ENCODE measurements around the gene COPG2.

Gene COPG2

DNA sequence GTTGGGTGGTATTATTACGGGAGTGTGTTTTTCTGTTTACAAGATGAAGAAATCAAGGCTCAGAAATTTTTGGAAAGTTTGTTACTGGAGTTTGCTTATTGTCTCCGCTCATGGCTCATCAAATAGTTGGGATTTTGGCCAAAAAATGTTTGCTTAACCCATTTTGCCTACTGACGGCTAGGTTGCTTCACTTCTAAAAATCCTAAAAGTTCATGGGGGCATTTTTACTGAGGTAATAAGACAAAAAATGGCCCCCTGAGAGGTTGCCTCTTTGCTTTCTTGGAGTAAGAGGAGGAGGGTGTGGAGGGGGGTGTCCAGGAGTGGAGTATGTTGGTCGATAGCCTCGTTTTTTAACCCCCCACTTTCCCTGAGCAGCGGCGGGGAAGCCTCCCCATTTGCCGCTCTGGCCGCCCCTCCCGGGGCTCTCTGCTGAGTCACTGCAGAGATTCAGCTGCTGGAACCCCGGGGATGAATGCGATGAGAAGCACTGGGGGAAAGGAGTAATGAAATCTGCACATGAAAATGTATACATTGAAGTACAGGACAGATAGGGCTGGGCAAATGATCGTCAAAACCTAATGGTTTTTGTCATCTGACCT, 175.2 kb downstream of the COPG2 start:
- no peak for DNase-seq (ENCODE audit: low spot score)

DNA sequence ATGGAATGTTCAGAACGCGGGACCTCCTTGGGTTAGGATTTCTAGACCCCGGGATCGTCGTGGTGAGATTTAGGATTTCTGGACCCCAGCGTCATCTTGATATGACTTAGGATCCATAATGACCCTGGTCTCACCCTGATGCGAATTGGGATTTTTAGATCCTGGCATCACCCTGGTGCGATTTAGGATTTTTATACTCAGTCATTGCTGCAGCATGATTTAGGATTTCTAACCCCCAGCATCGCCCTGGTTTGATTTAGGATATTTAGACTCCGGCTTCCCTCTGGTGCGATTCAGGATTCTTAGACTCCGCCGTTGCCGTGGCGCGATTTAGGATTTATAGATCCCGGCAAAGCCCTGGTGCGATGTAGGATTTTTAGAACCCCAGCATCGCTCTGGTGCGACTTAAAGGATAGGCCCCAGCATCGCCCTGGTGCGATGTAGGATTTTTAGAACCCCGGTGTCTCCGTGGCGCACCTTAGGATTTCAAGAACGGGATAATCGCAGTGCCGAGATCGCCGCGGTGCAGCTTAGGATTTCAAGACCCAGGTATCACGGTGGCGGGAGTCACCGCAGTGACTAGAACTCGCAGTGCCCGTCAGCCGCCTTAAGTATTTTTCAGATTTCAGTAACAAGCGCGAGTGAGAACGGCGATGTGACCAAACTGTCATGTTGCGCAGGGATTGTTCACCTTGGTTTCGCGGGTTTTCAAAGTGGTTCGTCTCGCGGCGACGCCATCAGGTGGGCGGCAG, 175.8 kb downstream of the COPG2 start:
- DNase-seq (ENCODE audit: low spot score), result no peak

DNA sequence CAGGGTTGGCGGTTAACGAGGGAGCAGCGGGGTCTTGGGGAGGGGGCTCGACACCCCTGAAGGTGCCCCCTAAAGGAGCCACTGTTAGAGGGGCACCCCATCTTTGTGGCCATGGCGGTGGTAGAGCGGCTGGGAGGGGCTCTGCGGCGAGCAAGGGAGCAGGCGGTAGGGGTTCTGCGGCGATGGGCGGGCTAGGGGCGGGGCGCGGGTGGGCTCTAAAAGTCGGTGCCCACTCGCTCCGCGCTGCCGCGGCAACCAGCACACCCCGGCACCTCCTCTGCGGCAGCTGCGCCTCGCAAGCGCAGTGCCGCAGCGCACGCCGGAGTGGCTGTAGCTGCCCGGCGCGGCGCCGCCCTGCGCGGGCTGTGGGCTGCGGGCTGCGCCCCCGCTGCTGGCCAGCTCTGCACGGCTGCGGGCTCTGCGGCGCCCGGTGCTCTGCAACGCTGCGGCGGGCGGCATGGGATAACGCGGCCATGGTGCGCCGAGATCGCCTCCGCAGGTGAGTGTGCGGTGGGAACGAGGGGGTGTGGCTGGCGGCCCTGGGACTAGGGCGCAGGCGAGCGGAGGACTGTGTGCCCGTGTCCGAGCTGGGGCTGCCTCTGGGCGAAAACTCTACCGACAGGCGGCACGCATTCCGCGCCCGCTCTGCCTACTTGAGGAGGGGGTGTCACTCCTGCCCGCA, 176.6 kb downstream of the COPG2 start, which contains the start of gene MEST:
MEST (plus strand) TSS at position 245 of the 682 bp plus-strand sequence; CDS start at position 474, 229 bp downstream.
- peak; percentile 10 for DNase-seq (ENCODE audit: low spot score)

DNA sequence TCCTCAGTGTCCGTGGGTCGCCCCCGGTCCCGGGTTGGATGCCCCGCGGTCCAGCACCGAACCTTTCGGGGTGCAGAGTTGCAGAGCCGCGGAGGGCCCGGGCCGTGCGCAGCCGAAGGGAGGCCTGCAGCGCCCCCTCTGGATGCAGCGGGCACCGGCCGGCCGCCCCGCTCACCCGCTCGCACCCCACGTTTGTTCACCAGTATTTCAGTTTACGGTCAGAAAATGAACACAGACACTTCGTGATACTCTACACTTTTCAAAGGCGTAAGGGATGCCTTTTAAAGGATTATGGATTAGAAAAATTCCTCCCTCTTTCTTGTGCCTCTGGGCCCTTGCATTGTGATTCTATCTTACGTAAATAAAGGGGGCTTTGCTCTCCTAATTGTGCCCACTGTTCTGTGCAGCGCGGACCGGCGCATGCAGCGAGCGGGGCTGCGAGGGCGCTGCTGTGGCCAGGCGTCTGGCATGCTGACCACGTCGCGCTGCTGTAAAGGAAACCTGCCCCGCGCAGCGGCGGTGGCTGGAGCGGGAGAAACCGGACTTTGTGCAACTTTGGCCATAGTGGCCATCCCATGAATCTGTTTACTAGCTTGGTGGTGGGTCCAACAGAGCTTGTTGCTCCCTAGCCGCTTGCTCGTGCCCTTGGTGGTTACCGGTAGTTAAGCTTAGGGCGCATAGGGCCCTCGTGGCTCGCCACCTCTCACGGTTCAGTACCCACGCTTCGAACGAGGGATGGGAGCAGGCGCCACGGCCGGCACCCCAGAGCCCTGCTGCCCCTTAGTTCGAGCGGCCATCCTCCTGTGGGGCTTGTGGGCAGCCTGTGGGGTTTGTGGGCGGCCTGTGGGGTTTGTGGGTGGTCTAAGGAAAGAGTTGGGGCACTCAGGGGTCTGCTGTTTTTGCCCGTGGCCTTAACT, 177.4 kb downstream of the COPG2 start:
- peak; percentile 25 for DNase-seq (ENCODE audit: low spot score)

DNA sequence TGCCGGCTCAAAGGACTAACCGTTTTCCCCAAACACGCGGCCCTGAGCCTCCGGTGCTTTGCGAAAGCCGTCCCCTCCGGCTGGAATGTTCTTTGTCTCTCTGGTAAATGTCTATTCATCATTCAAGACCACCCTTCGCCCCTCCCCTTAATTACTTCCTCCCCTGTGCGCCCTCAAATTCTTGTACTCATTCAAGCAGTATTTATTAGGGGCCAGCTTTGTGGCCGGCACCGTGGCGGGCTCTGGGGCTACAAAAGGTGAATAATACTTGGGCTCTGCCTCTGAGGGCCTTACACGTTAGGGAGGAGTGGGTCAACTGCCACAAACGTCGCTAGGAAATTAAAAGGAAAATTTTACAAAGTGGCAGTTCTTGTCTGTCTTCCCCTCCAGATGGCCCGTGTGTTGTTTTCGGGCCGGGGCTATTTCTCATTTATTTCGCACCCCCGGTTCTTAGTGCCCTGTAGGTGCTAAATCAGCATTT, 178.2 kb downstream of the COPG2 start:
- peak; percentile 32 for DNase-seq (ENCODE audit: low spot score)

DNA sequence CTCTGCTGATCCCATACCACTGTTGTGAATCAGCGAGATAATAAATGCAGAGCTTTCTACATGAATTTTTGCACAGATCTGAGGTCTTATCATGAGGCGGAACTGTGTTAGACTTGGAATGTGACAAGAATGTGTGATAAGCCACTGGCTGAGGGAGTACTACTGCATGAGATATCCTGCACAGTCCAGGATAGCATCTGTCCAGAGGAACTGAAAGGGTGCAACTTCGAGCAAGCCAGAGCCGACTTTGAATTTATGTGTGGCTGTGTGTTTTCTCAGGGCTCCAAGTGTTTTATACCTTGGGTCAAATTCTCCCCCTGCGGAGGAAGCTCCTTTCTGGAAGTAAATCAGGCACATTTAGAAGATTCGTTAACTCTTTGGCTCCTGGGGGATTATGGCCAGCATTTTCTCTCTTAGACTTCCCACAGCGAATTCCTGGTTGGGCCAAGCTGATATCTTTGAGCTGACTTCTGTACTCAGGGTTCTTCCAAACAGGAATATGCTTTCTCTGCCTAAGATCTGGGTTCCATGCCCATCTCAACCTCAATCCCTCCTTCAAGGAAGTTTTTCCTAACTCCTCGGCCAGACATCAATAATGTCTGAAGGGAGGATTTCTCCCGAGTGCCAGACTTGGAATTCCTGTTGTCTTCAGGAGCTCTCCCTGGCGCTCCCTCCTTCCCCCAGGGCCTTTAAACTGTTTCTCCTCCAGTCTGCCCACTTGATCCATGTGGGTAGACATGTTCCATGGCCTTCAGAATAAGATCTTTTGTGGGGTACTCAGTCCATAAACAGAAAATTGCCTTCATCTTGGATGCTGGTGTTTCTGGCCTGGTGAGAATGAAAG, 179.2 kb downstream of the COPG2 start:
- DNase-seq (ENCODE audit: low spot score), result peak; percentile 65

DNA sequence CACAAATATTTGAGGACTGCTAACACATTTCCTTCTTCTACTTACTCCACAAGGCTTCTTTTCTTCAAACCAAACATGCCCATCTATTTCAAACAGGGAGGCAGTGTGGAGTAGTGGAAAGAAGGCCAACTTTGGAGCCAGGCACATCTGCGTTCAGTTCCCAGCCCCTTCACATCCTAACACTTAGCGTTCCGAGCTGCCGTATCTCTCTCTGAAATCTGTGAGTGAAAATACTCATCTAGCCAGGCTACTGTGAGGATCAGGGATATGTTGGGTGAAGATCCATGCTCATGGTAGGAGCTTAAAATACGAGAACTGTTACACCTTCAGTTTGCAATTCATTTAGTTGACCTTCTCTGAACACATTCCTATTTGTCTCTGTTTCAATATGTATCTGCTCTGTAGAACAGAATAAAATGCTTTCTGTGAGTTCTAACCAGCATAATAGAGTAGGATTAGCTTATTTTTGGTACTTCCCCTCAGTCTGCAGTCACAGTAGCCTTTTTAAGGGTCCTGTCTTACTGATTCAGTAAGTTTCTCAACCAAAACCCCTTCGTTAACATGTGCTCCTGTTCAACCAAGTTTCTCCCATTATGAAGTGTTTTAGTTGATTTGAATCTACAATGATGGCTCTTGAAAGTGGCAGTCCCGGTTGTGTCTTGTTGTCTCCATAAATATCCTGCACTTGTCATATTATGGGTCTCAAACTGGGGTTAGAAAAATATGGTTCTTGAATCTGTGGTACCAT, 180.0 kb downstream of the COPG2 start:
- DNase-seq (ENCODE audit: low spot score), result no peak

DNA sequence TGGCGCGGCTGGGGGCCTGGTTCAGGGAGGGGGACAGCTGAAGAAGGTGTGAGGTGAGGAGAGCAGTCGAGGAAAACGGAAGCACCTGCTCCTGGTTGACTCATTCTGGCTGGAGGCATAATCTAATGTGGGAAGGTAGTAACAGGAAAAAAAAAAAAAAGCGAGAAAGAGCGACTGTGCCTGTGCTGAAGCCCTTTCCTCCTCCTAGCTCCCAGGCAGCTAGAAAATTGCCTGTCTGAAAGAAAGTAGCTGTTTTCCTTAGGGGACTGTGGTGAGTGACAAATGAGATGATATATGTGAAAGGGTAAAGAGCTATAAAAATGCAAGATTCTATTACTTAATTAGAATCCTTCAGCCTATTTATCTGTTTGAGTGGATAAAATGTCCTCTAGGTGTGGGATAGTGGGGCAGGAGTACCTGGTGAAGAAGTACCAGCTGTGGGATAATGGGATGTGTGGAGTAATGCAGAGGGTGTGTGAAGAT, 181.6 kb downstream of the COPG2 start:
- peak; percentile 60 for DNase-seq (ENCODE audit: low spot score)

DNA sequence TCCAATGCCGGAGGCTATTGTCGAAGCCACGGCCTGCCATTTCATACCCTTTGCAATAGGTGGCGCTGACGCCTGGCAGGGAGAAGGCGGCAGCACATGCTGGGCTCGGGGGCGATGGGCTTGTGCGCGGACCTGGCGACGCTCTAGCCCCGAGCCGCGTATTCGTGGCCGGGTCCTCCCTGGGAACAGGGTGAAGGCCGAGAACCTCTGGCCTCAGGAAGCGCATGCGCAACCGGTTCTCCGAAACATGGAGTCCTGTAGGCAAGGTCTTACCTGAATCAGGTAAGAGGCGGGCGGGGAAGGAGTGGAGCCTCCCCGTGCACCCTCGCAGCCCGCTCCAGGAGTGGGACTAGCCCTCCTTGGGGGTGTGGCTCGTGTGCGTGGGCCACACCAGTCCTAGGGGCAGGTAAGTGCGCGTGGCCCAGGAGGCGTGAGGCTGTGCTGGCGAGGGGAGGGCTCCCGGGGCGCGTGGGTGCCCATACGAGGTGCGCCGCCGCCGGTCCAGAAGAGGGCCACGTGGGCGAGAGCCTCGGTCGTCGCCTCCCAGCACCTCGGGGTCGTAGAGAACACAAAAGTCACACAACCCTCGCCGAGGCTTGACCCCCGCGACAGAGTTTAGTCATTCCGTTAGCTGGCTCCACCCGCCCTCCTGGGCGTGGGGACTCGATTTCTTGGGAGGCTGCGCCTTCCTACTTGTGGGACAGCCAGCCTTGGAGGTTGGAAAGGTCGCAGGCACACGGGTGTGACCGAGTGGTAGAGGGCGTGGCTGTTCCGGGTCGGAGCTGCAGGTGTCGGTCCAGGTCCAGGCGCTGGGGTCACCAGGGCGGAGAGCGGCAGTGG, 182.2 kb downstream of the COPG2 start:
- peak; percentile 74 for DNase-seq (ENCODE audit: low spot score)

DNA sequence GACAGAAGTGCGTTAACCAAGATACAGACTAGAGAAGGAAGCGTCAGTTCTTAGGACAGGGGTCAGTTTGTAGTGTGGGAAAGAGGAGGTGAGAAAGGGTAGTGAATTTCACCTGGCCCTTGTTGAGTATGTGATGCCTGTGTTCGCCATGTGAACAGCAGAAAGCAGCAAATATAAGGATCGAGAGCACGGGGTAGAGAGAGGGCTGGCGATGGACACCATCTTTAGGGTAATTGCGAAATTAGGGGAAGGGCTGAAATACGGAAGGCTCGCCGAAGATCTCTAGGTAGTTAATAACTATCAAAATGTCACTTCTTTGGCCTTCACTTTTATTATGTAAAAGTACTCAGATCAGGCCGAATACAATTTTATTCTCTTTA, 182.8 kb downstream of the COPG2 start:
- no peak for DNase-seq (ENCODE audit: low spot score)

DNA sequence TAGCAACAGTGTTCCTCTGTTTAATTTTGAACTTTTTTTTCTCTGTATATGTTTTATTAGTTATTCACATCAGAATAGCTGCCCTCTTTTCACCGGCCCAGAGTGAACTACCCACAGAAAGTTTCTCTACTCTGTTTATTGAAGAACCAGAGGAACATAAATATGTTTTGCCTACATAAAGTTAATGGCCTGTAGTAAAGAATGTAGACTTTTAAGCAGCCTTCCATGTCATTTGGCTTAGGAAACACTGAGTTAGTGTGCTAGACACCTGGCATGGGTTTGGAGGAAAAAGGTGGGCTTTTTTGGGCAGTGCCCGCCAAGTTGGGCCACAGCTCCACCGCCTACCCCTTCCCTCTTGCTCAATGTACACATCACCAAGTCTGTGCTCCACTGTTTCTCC, 185.5 kb downstream of the COPG2 start:
- no peak for DNase-seq (ENCODE audit: low spot score)

DNA sequence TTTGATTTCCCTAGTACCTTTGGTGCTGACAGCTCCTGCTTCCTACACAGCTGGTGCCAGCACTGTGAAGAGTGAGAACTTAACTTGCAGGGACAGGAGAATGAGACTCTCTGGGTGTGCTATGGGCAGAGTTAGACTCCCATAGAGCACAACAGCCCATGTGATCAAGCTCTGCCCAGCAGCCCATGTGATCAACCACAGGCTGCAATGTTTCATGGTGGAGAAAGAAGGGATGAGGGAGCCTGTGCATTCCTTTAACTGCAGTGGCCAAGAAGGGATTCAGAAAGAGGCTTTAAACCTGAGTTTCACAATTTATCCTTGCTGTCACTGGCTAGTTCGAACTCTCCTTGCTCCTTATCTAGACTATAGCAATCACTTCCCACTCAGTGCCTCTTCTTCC, 186.7 kb downstream of the COPG2 start:
- peak; percentile 3 for DNase-seq (ENCODE audit: low spot score)

DNA sequence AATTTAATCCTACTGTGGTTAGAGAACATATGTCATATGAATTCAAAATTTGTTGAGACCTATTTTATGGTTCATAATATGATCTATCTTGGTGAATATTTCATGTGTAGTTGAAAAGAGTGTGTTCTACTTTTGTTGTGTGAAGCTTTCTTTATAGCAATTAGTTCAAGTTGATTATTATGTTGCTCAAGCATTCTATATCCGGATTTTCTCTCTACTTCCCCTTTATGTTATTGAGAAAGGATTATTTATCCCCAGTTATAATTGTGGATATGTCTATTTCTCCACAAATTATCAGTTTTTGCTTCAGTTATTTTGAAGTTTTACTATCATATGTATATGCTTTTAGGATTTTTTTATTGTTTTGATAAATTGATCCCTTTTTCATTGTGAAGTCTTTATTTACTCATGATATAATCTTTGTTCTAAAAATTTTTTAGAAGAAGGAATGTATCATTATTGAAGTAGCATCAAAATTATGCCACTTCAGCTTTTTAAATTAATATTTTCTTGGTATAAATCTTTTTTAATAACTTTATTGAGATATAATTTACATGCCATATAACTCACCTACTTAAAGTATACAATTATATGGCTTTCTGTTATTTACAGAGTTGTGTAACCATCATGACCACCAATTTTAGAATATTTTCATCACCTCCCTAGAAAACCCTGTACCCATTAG, 188.7 kb downstream of the COPG2 start:
- DNase-seq (ENCODE audit: low spot score), result no peak

DNA sequence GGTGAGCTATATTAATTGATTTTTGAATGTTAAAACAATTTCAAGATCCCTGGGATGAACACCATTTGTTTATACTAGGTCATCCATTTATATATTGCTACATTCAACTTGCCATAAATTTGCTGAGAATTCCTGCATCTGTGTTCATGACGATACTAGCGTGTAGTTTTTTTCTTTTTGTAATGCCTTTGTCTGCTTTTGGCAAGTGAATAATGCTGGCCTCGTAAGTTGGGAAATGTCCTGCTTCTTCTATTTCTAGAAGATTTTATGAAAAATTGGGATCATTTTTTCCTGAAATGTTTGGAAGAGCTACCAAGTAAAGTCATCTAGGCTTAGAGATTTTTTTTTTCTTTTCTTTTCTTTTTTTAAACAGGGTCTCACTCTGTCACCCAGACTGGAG, 189.6 kb downstream of the COPG2 start:
- no peak for DNase-seq (ENCODE audit: low spot score)

DNA sequence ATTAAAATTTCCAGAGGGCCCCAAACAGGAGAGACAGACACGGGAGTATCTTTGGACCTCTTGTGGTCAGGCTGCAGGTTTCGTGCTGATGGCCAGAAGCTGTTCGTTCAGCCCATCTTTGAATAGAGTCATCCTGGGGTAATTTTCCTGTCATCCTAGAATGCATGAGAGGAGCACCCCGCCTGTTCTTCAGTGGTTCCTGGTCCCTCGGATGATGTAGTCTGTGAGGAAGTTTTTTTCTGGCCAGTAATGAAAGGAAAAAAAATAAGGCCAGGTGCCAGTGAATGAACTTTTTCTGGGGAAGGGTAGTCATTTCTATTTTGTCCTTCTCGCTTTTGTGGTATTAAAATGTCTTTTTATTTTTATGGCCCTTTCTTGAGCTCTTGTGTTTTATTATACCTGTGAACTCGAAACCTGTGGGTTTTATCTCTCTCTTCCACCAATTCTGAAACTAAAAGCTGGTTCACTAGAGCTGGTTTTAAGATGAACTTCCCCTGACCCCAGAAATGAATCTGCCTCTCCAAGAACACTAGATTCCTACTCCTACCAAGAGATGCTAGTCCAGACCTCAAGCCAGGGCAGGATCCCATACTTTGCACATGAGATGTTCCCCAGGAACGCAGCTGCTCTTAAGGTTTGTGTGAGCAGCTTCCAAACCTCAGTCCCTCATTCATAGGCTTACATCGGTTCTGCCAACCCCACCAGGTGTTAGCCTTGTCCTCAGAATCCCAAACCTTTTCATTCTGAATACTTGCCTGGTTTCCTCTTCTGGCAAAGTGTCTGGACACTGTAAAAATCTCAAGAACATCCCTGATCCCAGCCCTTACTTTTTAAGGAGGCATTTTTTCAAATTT, 192.0 kb downstream of the COPG2 start:
- no peak for DNase-seq (ENCODE audit: low spot score)

DNA sequence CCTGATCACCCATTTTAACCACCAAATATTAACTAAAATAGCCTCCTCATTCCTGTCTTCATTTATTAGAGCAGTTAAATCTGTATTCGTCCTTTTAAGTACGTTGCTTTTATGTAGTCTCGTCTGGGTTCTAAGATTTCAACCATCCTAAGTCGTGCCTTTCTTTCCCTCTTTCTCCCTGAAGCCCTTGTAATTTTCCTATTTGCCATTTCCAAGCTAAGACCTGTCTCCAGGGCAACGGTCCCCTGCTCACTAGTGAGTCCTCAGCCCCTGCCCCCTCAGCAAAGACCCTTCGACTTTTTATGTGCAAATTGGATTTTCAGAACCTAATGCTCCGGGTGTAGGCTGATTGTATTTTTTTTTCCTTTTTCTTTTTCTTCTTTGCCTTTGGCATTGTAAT, 192.8 kb downstream of the COPG2 start:
- DNase-seq (ENCODE audit: low spot score), result no peak

DNA sequence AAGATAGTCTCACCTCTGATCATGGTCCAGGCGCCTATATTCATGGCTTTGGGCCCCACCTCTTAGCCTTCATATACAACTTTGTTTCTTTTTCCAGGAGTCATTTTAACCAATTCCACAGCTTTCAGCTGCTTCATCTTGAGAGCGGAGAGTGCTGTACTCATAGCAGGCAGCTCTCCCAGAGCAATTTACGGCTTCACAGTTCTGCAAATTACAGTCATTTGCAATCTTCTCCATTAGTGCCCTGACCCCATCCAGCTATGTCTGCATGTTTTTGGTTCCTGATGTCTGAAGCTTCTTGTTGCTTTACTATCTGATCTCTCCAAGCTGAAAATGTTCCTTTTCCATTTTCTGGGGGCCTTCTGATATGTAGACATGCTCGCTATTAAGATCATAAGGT, 194.7 kb downstream of the COPG2 start:
- DNase-seq (ENCODE audit: low spot score), result no peak

DNA sequence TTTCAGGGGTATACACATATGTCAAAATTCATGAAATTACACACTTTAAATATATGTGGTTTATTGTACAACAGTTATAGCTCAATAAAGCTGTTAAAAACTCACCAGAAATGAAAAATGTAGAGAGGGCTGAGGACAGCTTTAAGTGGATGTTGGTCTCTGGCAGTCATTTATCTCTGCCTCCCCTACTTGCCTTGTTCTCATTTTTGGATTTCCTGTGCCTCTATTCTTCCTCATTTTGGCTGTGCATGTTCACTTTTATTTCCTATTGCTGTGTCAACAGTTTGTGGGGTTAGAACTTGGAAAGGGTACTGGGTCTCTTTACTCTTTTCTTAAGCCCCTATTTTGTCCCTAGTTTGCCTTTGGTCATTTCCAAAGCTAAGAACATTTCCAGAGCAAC, 195.3 kb downstream of the COPG2 start:
- no peak for DNase-seq (ENCODE audit: low spot score)

All from kidney tubule cell (primary cell).